Suppressor macrophage treated with lipopolysaccharide for 4 hours (primary cell): ENCODE data around the gene ACKR1.
A peak's percentile ranks its signal among the peaks of the same experiment; 100 is the strongest.

Experiments
- DNase-seq: peaks from one replicate; pipeline ENCODE4 v3.0.0-alpha.2; 2020

The ACKR1 gene, protein sequence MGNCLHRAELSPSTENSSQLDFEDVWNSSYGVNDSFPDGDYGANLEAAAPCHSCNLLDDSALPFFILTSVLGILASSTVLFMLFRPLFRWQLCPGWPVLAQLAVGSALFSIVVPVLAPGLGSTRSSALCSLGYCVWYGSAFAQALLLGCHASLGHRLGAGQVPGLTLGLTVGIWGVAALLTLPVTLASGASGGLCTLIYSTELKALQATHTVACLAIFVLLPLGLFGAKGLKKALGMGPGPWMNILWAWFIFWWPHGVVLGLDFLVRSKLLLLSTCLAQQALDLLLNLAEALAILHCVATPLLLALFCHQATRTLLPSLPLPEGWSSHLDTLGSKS

DNA sequence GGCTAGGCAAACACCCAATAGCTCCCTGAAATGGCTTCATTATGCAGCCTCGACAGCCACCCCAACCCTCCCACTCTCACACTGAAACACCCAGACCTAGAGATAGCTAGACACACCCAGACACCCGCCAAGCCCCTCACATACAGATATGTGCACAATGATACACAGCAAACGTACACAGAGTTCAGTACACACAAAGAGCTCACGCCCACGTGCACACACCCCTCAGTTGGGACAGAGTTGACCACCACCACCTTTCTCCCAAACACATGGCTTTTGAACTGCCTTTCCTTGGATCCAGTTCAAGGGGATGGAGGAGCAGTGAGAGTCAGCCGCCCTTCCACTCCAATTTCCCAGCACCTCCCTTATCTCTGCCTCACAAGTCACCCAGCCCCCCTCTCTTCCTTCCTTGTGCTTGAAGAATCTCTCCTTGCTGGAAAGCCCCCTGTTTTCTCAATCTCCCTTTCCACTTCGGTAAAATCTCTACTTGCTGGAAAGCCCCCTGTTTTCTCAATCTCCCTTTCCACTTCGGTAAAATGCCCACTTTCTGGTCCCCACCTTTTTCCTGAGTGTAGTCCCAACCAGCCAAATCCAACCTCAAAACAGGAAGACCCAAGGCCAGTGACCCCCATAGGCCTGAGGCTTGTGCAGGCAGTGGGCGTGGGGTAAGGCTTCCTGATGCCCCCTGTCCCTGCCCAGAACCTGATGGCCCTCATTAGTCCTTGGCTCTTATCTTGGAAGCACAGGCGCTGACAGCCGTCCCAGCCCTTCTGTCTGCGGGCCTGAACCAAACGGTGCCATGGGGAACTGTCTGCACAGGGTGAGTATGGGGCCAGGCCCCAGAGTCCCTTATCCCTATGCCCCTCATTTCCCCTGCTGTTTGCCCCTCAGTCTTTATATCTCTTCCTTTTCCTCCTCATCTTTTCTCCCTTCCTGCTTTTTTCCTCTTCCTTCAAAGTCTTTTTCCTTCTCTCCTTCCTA, at the start of gene ACKR1:
TSS of gene ACKR1 (plus strand) at position 715 of the 981 bp plus-strand sequence. CDS start at position 800, 85 bp downstream.
- no peak for DNase-seq

DNA sequence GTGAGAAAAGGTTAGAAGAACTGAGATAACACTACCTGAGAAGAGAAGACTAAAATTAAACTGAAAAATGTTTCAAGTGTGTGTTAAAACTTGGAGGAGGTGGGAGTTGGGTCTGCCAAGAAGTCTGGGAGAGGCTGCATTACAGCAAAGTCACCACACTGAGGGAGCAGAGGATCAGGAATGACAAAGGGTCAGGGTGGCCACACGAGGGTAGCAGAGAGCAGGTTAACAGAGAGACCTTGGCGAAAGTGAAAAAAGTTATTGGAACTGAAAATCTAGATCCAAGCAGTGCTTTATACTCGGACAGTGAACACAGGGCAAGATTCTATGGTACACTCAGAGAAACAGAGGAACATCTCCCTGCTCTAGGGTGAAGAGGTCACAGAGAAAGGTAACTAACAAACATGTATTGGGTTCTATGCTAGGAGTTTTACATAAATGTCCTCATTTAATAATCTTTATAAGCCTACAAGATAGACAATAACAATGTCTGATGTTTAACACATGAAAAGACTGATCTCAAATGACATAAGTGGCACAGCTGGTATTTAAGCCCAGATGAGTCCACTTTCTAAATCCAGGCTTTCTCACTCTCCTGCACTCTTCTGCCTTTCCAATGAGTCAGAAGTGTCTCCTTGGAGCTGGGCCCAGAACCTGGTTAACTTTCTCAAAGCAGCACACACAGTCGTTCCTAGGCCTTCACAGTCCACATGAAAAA, 43.5 kb upstream of the ACKR1 start:
- DNase-seq: peak; percentile 87

DNA sequence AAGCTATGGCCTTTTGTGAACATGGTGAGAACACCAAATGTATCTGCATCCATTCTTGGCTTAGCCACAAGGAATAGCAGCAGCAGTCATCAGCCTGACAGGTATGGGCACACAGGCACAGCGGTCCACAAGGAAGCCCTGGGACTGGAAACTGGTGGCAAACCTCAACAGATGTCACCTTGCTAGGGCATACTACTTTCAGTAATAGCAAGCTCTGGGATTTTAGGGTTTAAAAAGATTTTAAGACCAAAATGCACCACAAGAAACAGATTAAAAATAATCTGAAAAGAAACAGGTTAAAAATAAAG, 43.0 kb upstream of the ACKR1 start:
- DNase-seq: no peak

DNA sequence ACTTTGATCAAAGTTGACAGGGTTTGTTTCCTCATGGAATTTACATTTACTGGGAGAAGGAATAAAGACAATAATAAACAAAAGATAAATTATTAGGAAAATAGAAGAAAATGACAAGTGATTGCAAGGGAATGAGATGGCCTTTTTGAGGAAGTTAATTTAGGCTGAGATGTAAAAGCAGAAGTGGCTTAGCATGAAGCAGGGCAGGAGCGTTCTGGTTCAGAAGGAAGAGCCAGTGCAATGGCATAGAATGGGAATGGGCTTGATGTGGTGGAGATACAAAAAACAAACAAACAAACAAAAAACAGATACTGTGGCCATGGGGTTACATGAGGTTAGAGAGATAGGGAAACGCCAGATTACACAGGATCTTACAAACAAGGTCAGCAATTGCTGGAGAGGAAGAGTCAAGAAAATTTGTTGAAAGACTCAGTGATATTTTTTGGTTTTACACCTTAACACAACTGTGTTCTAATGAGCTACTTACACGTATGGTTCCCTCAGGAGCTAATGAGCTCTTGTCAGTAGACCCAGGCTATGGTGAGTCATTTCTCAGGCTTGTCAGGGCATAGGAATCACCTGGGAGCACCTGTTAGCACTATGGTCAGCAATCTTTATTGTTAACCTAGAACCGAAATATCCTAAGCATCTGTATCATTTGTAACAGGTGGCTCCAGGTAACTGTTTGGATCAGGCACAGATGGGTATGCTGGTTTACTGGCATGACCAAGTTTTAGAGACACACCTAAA, 42.0 kb upstream of the ACKR1 start:
- DNase-seq: peak; percentile 47

DNA sequence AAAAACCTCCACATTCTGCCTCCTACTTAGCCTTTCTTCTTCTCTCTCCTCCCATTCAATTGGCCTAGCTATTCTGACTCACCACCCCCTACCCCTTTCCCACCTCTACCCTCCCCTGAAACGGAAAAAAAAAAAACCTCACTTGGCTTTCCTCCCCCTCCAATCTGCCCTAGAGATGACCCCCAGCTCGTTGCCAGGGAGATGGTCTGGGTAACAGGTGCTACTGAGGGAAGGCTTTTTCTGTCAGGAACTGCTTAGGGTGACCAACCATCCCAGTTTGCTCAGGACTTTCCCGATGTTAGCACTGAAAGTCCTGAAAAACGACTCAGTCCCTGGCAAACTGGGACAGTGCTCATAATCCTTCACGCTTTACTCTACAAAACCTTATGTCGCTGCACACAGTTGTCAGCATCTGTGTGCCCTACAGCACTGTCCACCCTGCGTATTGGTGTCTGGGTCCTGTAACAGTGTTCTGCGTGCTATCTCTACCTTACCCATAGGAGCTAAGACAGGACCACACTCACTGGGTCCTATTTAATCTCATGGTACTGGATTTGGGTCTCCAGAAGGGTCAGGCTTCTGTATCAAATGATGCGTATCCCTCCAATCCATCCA, 41.0 kb upstream of the ACKR1 start:
- no peak for DNase-seq

DNA sequence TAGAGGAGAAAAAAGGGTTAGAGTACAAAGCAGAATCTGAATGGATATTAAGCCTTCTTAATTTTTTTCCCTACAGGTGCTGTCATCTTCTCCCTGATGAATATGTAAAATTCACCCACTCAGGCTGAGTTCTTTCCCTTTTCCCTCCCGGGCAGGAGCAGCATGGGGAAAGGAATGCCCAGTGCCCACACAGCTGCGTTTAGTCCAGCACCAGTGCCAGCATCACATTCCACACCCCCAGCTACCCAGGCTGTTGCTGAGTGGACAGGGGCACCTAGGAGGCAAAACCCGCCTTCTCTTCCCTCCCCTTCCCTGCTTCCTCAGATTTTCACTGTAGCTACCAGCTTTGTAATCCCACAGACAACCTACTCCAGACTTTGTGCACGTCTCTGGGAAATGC, 36.6 kb upstream of the ACKR1 start:
- no peak for DNase-seq

DNA sequence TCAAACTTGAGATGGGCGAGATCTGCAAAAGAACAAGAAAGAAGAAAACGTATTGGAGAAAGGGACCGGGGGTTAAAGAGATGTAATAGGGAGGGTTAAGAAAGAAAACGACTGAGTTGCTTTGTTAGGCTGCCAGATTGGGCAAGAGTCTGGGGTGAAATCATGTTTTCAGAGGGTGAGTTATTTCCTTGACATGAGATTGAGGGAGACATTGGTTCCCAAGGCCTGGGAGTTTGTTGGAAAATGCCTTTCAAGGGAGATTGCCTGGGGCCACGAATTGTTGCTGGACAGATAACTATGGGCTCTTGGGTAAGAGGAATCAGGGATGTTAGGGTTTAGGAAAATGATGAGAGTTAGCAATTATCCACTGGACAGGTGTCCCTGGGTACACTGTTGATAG, 34.0 kb upstream of the ACKR1 start:
- DNase-seq: no peak

DNA sequence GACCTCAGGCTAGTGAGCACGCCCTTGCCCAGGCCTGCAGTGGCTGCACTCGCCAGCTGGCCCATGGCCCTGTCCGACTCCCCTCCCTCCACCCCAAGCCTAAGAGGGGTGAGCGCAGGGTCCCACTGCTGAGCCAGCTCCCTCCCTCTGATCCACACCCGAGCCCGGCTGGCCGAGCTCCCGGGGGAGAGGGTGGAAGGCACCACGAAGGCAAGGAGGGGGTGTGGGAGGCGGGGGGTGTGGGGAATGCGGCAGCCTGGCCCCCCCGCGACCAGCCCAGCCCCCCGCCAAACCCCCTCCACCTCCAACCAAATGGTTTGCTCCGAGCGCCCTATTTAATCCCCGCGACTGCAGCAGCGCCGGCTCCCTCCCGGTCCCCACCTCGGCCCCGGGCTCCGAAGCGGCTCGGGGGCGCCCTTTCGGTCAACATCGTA, 33.4 kb upstream of the ACKR1 start, which contains the start of gene CADM3:
TSS of gene CADM3 (plus strand) at position 362 of the 434 bp plus-strand sequence. CDS start 151 bp downstream, outside the sequence.
- DNase-seq: no peak

DNA sequence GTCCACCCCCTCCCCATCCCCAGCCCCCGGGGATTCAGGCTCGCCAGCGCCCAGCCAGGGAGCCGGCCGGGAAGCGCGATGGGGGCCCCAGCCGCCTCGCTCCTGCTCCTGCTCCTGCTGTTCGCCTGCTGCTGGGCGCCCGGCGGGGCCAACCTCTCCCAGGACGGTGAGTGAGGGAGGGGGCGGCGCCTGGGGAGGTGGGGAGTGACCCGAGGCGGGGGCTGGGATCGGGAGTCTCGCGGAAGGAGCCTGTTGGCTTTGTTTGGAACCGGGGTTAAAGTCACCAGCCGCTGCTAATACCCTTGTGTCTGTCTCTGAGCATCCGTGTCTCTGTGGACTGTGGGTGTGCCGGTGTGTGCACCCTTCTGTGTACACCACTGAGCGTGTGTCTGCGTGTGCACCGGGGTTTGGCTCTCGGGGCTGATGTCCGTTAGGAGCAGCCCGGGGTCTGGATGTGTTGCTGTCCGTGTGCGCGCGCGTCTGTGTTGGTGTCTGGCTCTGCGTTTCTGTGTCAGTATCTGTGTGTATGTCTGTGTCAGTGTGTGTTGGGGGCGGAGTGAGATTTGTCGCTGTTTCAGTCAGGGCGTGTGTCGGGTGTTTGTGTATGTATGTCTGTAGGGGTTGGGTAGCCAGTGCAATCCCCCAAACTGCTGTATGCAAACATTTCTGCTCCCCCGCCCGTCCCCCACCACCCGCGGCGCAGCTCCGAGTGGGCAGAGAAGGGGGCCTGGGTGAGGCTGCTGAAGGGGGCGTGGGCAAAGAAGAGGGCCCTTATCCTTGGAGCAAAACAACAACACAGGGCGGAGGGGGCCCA, 32.8 kb upstream of the ACKR1 start:
- DNase-seq: no peak

DNA sequence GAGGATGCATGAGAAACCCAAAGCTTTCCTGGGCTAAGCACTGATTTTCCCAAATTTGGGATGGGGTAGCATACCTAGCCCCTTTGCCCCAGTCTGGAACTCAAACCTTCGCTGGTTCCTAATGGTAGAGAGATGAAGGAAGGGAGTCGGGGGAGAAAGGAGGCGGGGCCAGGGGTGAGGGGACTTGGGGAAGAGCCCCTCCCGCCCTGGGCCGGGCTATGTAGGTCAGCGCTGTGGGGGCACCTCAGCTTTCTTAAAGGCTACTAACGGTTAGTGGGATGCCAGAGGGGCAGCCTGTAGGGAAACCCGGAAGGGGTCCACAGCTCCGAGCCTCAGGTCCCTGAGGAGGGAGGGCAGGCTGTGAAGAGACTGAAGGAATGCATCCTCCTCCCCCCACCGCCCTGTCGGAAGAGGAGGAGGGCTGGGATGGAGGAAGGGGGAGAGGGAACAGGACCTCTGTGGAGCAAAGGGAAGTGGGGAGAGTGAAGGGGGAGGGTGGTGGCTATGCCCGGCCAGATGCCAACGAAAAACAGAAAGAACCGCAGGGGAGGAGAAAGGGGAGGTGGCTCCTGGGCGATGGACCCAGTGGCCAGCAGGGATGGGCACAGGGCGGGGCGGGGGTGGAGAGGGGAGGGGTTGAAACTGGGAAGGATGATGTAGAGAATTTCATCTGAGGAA, 31.9 kb upstream of the ACKR1 start:
- DNase-seq: no peak

DNA sequence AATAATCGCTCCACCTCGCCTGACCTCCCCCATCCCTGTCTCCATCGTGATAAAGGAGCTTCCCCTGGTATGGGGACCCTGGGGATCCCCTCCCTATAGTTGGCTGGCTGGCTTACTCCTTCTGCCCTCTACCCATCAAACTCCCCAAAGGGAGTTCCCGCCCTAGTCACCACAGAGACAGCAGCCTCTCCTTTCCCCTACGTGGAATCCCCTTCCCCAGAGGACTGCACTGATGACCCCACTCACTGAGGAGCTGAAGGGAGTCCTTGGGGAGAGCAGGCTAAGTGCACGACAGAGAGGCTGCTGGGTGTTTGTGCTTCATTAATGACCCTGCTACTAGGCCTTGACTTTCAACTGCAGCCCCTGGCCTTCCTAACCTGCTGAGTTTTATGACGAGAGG, 31.4 kb upstream of the ACKR1 start:
- no peak for DNase-seq

DNA sequence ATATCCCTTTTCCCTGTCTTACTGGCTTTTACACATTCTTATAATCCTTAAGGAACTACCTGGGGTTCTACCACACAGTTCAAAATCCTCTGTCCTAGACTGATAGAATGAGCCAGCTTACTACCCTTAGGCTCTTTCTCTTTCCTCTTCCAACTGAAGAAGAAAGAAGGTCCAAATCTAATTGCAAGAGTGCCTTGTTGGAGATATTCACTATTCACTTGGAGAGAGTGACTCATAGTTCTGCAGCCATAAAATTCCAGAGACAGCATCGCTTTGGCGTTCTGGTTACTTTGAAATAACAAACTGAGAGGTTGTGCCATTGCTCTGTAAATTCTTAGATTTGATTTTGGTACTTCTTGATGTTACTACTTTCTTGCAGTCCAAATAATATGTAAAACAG, 29.1 kb upstream of the ACKR1 start:
- no peak for DNase-seq

DNA sequence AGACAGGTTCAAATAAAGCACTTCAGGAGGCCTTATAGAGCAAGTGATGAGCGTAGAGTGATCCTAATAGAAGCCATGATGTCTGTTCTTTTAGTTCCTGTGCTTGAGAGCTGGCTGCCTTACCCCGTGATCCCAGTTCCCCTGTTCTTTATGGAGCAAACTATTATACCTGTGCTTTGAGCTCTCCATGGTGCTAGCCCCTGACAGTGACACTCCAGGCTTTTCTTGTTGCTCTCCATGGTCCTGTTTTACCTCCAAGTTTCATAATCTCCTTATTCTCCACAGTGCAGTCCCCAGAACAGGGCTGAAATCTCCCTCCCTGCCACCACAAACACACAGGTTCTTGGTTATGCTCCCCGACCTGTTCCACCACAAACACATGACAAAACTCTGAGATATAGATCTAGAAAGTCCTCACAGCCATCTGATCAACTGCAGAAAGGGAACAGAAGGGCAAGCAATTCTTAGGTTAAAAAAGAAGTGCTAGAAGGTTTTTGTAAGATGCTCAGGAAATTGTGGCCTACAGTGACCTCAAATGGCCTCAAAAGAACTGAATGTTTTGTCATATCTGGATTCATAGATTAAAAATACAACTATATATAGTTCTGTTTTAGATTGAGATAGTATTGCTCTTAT, 27.3 kb upstream of the ACKR1 start:
- DNase-seq: peak; percentile 42

DNA sequence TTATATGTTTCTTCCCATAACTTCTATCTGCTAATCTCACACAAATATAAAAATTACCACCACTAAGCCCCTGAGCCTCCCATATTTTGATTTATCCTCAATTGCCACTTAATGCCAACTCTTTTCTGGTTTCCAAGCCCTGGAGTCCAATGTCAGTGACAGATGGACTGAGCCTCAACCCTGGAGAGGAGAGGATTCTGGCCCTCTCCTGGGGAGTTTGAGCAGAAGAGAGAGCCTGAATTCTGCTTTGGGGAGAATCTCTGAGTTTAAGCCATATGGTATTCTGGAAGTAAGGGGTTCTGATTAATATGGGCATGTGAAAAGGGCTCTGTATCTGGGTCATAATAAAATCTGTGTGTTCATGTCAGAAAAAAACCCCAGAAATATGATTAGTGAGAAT, 24.8 kb upstream of the ACKR1 start:
- DNase-seq: no peak

DNA sequence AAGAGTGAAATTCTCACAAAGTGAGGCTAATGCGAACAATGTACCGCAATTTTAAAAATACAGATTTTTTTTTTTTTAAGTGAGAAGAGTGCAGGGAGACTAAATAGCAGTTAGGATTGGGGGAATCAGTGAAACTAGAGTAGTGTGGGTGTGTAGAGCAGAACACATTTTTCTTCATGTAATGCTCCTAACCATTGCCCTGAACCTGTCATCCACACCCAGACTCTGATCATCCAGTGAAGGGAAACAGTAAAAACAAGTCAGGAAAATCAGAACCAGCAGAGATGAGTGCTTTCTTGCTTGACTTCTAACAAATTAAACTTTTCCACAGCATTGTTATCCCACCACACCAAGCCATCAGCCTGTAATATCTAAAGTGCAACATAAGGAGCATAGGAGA, 24.2 kb upstream of the ACKR1 start:
- no peak for DNase-seq

DNA sequence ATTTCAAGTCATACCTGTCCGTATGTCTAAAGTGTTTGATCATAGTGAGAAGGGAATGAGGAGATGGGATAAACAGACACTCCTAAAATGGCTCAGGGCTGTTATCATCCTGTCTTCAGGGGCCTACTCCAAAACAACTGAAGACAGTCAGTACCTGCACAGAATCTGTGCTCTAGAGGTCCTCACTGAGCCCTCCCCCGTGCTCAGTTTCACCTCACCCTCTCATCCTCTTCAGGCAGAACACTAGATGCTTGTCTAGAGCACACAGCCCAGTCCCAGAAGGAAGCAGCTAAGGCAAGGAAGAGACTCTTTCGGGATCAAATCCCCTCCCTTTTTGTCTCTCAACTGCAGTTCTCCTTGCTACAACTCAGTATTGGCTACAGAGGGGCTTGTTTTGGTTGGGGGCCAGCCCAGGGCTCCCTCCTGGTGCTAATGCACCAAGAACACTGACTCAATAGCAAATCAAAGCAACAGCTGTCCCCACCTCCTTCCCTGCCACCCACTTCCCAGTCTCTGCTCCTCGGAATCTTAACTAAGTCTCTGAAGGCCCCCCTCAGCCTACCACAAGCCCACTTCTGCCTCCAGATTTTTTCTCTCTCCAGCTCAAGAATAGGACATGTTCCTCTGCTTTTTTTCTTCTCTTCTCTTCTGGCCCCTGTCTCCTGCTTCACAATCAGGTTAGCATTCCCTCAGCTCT, 23.2 kb upstream of the ACKR1 start:
- DNase-seq: no peak

DNA sequence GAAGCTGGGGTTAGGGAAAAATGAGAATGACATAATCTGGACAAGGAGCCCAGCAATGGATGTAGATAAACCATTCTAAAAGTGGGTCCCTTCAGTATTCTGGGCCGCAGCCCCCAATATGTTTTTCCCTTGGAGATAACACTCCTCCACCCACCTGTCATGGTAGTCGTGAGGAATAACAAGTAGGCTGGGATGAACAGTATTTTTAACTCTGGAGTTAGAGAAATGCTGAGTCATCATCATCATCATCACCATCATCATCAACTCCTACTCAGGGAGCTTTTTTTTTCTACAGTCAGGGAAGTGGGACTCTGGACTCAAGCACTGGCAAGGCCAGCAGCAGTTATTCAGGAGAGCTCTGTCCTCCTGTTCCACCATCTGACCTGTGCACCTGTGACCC, 20.5 kb upstream of the ACKR1 start:
- no peak for DNase-seq

DNA sequence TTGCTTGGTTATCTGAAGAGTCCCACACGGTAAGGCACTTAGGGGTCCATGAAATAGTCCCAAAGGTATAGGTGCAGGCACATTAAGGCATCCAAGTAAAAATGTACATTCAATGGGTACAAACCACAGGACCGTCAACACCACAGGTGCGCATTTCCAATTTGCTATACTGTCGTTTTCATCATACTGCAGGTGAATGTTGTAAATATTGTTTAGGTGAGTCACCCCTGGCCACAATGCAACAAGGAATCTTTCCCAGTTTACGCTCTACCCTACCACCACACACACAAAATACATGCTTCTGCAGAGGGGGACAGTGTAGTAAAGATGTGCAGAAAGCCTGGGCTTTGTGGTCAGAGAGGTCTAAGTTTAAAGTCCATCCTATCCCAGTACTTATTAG, 19.6 kb upstream of the ACKR1 start:
- no peak for DNase-seq

DNA sequence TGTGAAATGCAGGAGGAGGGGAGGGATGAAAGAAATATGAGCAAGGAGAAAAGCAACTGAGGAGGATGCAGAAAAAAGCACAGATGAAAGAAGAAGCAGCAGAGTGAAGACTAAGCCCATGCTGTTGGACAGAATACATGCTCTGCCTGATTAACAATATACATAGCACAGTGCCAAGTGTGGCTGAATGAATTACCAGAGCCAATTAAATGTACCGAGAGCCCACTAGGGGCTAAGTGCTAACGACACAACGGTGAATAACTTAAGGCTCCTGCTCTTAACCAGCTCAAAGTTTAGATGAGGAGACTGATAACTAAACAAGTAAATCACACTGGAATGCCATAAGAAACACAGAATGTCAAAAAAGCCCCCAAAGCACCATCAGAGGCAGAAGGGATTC, 17.6 kb upstream of the ACKR1 start:
- DNase-seq: no peak
